MCF 10A (cell line): ENCODE data around the gene PRR19. TPM values are rescaled to one million over a fixed set of nuclear protein-coding genes. Genes with fewer than 3 reads are reported as not detected.

Experiments
- BruUV-seq: library from RNA; stranded (reverse); fragments of 400-500 nt; replicated peaks from 2 replicates; lab custom pipeline; 2021; lab: Mats Ljungman, UMichigan
- CTCF ChIA-PET: fragments of 300-600 bp; sonication (Branson Sonifier 250); formaldehyde crosslinking; extraction: SDS; loops from one replicate; lab custom pipeline; 2021; ENCODE audit warnings: antibody characterized with exemption, inconsistent platforms; lab: Yijun Ruan, JAX
- POLR2A ChIA-PET: fragments of 300-600, 350-650 bp; sonication (Branson Sonifier 250); formaldehyde crosslinking; extraction: SDS; loops from one replicate; lab custom pipeline; 2020; ENCODE audit warnings: antibody characterized with exemption, inconsistent platforms; lab: Yijun Ruan, JAX
- DNase-seq: peaks from one replicate; pipeline ENCODE4 v3.0.0-alpha.2; 2018; ENCODE audit not compliant: unreplicated experiment
- H3K27ac Mint-ChIP-seq: one replicate; pipeline ENCODE4 v1.8.0; 2022; ENCODE audit warnings: mild to moderate bottlenecking, low read depth, mixed read lengths; ENCODE audit not compliant: unreplicated experiment
- H3K27me3 Mint-ChIP-seq: one replicate; pipeline ENCODE4 v1.8.0; 2022; ENCODE audit warnings: mixed read lengths; ENCODE audit not compliant: insufficient read depth, unreplicated experiment
- H3K36me3 Mint-ChIP-seq: one replicate; pipeline ENCODE4 v1.8.0; 2022; ENCODE audit warnings: mild to moderate bottlenecking, moderate library complexity, mixed read lengths; ENCODE audit not compliant: insufficient read depth, unreplicated experiment
- H3K4me1 Mint-ChIP-seq: one replicate; pipeline ENCODE4 v1.8.0; 2022; ENCODE audit warnings: mixed read lengths; ENCODE audit not compliant: insufficient read depth, unreplicated experiment
- H3K4me3 Mint-ChIP-seq: one replicate; pipeline ENCODE4 v1.8.0; 2022; ENCODE audit warnings: mild to moderate bottlenecking, moderate library complexity, mixed read lengths; ENCODE audit not compliant: unreplicated experiment
- H3K9me3 Mint-ChIP-seq: one replicate; pipeline ENCODE4 v1.8.0; 2022; ENCODE audit warnings: mixed read lengths; ENCODE audit not compliant: unreplicated experiment
- intact Hi-C: fragments of 100-400 bp; cut with micrococcal nuclease; formaldehyde crosslinking; loops from 2 replicates; pipeline ENCODE4 v1.14.1; 2022
- total RNA-seq: library from RNA; stranded (reverse); gene quantifications from 2 replicates; pipeline ENCODE4 v1.2.3, GENCODE V29; 2022
- TF ChIP-seq, protein P1 (sequence below): fragments of 200-600 bp; IDR thresholded peaks from one replicate; pipeline ENCODE4 v1.8.0; 2022; ENCODE audit warnings: antibody characterized with exemption, mild to moderate bottlenecking; ENCODE audit not compliant: unreplicated experiment

The PRR19 gene
- total RNA-seq, 1 experiment from 2014 or later, result 0.30 TPM

- peak overlapping the region; percentile 72 for H3K4me3 Mint-ChIP-seq
- POLR2A ChIA-PET, result interaction anchor here (0.7 to 1.7 kb wide), 4 partner anchors 9 to 40 kb away, joined by 3 to 11 read pairs (median 7); partner anchors contain the start of genes PAFAH1B3 and PRR19
- peaks cover 23% of the 10 kb centered on the region for H3K4me1 Mint-ChIP-seq
- intact Hi-C loops, result no loop called here
- H3K9me3 Mint-ChIP-seq, result no peaks in the 10 kb centered on the region
- CTCF ChIA-PET, result interaction anchor here (0.6 to 1.2 kb wide), 3 partner anchors 11 to 63 kb away, joined by 3 to 10 read pairs (median 3); no protein-coding TSS in a partner anchor
- BruUV-seq, result no TSS peak
- H3K36me3 Mint-ChIP-seq, result peaks cover 14% of the 10 kb centered on the region
- TF ChIP-seq, protein P1, sequence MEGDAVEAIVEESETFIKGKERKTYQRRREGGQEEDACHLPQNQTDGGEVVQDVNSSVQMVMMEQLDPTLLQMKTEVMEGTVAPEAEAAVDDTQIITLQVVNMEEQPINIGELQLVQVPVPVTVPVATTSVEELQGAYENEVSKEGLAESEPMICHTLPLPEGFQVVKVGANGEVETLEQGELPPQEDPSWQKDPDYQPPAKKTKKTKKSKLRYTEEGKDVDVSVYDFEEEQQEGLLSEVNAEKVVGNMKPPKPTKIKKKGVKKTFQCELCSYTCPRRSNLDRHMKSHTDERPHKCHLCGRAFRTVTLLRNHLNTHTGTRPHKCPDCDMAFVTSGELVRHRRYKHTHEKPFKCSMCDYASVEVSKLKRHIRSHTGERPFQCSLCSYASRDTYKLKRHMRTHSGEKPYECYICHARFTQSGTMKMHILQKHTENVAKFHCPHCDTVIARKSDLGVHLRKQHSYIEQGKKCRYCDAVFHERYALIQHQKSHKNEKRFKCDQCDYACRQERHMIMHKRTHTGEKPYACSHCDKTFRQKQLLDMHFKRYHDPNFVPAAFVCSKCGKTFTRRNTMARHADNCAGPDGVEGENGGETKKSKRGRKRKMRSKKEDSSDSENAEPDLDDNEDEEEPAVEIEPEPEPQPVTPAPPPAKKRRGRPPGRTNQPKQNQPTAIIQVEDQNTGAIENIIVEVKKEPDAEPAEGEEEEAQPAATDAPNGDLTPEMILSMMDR, result no peak
- DNase-seq, result peak; percentile 79
- H3K27me3 Mint-ChIP-seq, result no peaks in the 10 kb centered on the region
- no peak overlapping the region for H3K27ac Mint-ChIP-seq
Observed at GRCh38 chr19:42284066-42284501, 17.8 kb upstream of the PRR19 start.

DNA sequence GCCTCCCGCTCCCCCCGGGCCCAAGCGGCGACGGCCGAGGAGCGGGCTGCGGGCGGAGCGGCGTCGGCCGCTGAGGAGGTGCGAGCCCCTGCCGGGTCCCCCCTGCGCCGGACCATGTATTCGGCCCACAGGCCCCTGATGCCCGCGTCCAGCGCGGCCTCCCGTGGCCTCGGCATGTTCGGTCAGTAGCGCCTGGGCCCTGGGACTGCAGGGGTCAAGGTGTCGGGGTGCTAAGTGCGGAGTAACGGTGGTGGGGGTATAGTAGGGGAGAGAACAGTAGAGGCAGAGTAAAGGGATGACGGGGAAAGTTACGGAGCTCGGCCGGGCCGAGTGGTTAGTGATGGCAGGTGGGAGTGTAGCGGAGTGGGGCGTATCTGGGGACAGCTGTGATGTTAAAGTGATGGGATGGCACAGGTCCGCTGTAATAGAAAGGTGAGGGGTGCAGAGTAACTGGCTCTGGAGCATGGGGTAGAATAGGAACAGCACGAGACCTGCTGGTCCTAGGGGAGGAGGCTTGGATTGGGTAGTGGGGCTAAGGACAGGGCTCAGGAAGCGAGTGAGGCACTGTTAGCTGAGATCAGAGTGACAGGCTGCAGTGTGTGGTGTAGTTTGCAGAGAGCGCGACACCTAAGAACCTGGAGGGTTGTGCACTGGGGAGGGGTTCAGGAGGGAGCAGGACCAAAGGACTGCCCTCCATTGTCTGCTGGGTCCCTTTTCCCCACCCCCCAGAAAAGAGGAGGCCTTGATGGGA lies 17.2 kb upstream of the PRR19 start:
- Mint-ChIP-seq H3K27ac (peak overlapping the region; percentile 59), H3K27me3 (no peaks in the 10 kb centered on the region), H3K36me3 (peaks cover 21% of the 10 kb centered on the region), H3K4me3 (peak overlapping the region; percentile 72), H3K4me1 (peaks cover 16% of the 10 kb centered on the region), H3K9me3 (no peaks in the 10 kb centered on the region)
- CTCF ChIA-PET, result interaction anchor here (0.6 to 1.2 kb wide), 3 partner anchors 11 to 63 kb away, joined by 3 to 10 read pairs (median 3); no protein-coding TSS in a partner anchor
- TF ChIP-seq, protein P1, result no peak
- no peak for DNase-seq
- POLR2A ChIA-PET, result interaction anchor here (0.6 to 1.7 kb wide), 7 partner anchors 9 to 41 kb away, joined by 3 to 11 read pairs (median 3); partner anchors contain the start of genes PAFAH1B3 and PRR19
- intact Hi-C loops, result no loop called here
- no TSS peak for BruUV-seq

- intact Hi-C loops, result no loop called here
- Mint-ChIP-seq H3K4me1 (peaks cover 15% of the 10 kb centered on the region), H3K27ac (no peak overlapping the region), H3K27me3 (no peaks in the 10 kb centered on the region), H3K9me3 (no peaks in the 10 kb centered on the region), H3K36me3 (peaks cover 27% of the 10 kb centered on the region), H3K4me3 (peak overlapping the region; percentile 72)
- ChIA-PET POLR2A (interaction anchor here (0.6 to 1.7 kb wide), 5 partner anchors 10 to 41 kb away, joined by 3 to 10 read pairs (median 3); partner anchors contain the start of genes PAFAH1B3 and PRR19), CTCF (interaction anchor here (0.6 to 1.2 kb wide), 2 partner anchors 10 to 18 kb away, joined by 3 to 10 read pairs; no protein-coding TSS in a partner anchor)
- BruUV-seq, result no TSS peak
- TF ChIP-seq, protein P1, result no peak
- no peak for DNase-seq
Observed at GRCh38 chr19:42285541-42285941, 16.4 kb upstream of the PRR19 start.

DNA sequence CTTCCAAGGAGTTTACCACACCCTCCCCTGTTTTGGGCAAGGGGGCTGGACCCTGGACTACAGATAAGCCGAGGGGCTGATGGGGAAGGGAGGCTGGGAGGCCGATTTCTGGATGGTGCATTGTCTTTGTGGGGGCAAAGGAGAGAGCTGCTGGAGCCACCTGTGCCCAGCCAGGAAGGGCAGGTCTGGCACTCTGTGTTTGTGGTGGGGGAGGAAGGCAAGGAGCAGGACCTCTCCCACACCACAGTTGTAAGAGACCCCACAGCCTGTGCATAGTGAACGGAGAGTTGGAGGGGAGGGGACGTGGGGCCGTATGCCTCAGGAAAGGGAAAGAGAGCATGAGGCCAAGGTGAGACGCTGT lies 16.0 kb upstream of the PRR19 start:
- H3K27me3 Mint-ChIP-seq, result no peaks in the 10 kb centered on the region
- H3K36me3 Mint-ChIP-seq, result peaks cover 27% of the 10 kb centered on the region
- H3K4me3 Mint-ChIP-seq, result peak overlapping the region; percentile 72
- H3K27ac Mint-ChIP-seq, result no peak overlapping the region
- POLR2A ChIA-PET, result interaction anchor here (1.2 to 1.7 kb wide), 2 partner anchors 16 to 41 kb away, joined by 3 to 10 read pairs; partner anchors contain the start of genes PAFAH1B3 and PRR19
- no peak for DNase-seq
- no TSS peak for BruUV-seq
- TF ChIP-seq, protein P1, result no peak
- no peaks in the 10 kb centered on the region for H3K9me3 Mint-ChIP-seq
- CTCF ChIA-PET, result interaction anchor here (0.6 to 1.1 kb wide), 4 partner anchors 10 to 89 kb away, joined by 3 read pairs; no protein-coding TSS in a partner anchor
- intact Hi-C loops, result no loop called here
- peaks cover 15% of the 10 kb centered on the region for H3K4me1 Mint-ChIP-seq
